Tibial nerve (tissue), 4 donors: Measurements from ENCODE around the gene NYNRIN. TPM values are rescaled to one million over a fixed set of nuclear protein-coding genes. Genes with fewer than 3 reads are reported as not detected.

Experiments
- DNase-seq, 2 donors: peaks; one replicate each; pipeline ENCODE4 v3.0.0-alpha.2; 2019; ENCODE audit warnings: low spot score in 2 of 2
- H3K27ac ChIP-seq, 4 donors: fragments of 200-600 bp; sonication (generic) in 3 of 4; one replicate each; pipeline ENCODE4 v1.5.1; 2017 to 2019; ENCODE audit warnings: mild to moderate bottlenecking in 1 of 4
- H3K27me3 ChIP-seq, 2 donors: fragments of 200-600 bp; sonication (generic) in 1 of 2; one replicate each; pipeline versions ENCODE4 v1.5.1 to v1.6.0; 2017 to 2019
- H3K36me3 ChIP-seq, 3 donors: fragments of 200-600 bp; sonication (generic); one replicate each; pipeline ENCODE4 v1.5.1; 2018 to 2019
- H3K4me1 ChIP-seq, 4 donors: fragments of 200-600 bp; sonication (generic) in 3 of 4; one replicate each; pipeline ENCODE4 v1.5.1; 2017 to 2019
- H3K4me3 ChIP-seq, 4 donors: fragments of 200-600 bp; sonication (generic) in 3 of 4; one replicate each; pipeline ENCODE4 v1.5.1; 2017 to 2019; ENCODE audit warnings: mild to moderate bottlenecking in 1 of 4, moderate library complexity in 1 of 4
- H3K9me3 ChIP-seq, 4 donors: fragments of 200-600 bp; sonication (generic) in 3 of 4; one replicate each; pipeline ENCODE4 v1.5.1; 2017 to 2019
- EP300 ChIP-seq, 2 donors: sonication (generic); formaldehyde crosslinking; IDR thresholded peaks; one replicate each; pipeline ENCODE4 v1.6.1; 2017; ENCODE audit warnings: antibody characterized with exemption in 2 of 2, mild to moderate bottlenecking in 1 of 2
- POLR2A ChIP-seq, 2 donors: fragments of 450-650 bp; IDR thresholded peaks; one replicate each; pipeline ENCODE4 v1.6.1; 2017; ENCODE audit warnings: antibody characterized with exemption in 2 of 2, mild to moderate bottlenecking in 2 of 2, moderate library complexity in 2 of 2
- WGBS, 2 donors: methylation state at CpG; one replicate each; pipeline ENCODE4 v1.1.5; 2018; 5-methylcytosine and 5-hydroxymethylcytosine counted together
- total RNA-seq, 4 donors: library from RNA; depleted of rRNA; stranded (reverse); fragments of >200 nt; gene quantifications; one replicate each; pipeline ENCODE4 v1.1.0, GENCODE V29; 2016
- TF ChIP-seq, protein P1 (sequence below), 5 experiments: fragments of 200-600 bp in 3 of 5; fragments of 450-650 bp in 2 of 5; sonication (generic) in 3 of 5; IDR thresholded peaks; one replicate each; pipeline ENCODE4 v1.5.1; 2016 to 2019; ENCODE audit warnings: antibody characterized with exemption in 5 of 5, mild to moderate bottlenecking in 3 of 5, moderate library complexity in 2 of 5

NYNRIN gene
- total RNA-seq, 4 donors from 2014 or later: 17.4 to 24.7 (median 19.4) TPM

DNA sequence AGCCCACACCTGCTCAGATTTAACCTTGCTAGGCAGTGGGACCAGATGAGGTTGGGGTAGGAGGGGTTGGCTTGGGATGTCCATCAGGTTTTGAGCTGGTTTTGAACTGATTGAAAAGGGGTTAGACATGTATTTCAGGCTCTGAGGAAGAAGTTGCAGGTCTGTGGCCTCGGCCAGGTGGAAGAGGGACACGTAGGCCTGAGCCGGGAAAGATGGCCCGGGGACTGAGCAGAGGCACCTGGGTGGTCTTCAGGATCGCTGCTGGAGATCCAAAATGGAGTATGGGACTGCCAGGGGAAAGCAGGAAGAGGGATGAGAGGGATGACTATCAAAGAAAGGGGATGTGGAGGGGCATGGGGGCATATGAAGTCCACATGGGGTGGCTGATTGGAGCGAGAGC lies 7.6 kb downstream of the NYNRIN start:
- WGBS, 2 donors: 85 to 88% methylated on average over 6 of the region's 6 CpGs
- Histone ChIP-seq H3K36me3 (peaks cover 0 to 54% (median 0%) of the 10 kb centered on the region in 3 donors), H3K27me3 (no peaks in the 10 kb centered on the region), H3K4me1 (peaks cover 0 to 39% (median 13%) of the 10 kb centered on the region in 4 donors), H3K27ac (no peak overlapping the region), H3K4me3 (no peak overlapping the region), H3K9me3 (no peaks in the 10 kb centered on the region)
- no peak for DNase-seq
- TF ChIP-seq, protein P1, sequence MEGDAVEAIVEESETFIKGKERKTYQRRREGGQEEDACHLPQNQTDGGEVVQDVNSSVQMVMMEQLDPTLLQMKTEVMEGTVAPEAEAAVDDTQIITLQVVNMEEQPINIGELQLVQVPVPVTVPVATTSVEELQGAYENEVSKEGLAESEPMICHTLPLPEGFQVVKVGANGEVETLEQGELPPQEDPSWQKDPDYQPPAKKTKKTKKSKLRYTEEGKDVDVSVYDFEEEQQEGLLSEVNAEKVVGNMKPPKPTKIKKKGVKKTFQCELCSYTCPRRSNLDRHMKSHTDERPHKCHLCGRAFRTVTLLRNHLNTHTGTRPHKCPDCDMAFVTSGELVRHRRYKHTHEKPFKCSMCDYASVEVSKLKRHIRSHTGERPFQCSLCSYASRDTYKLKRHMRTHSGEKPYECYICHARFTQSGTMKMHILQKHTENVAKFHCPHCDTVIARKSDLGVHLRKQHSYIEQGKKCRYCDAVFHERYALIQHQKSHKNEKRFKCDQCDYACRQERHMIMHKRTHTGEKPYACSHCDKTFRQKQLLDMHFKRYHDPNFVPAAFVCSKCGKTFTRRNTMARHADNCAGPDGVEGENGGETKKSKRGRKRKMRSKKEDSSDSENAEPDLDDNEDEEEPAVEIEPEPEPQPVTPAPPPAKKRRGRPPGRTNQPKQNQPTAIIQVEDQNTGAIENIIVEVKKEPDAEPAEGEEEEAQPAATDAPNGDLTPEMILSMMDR (IDR thresholded peaks at IDR 0.05): no peak
- no peak for TF ChIP-seq EP300 (IDR thresholded peaks at IDR 0.05)
- TF ChIP-seq POLR2A (IDR thresholded peaks at IDR 0.05): no peak

DNA sequence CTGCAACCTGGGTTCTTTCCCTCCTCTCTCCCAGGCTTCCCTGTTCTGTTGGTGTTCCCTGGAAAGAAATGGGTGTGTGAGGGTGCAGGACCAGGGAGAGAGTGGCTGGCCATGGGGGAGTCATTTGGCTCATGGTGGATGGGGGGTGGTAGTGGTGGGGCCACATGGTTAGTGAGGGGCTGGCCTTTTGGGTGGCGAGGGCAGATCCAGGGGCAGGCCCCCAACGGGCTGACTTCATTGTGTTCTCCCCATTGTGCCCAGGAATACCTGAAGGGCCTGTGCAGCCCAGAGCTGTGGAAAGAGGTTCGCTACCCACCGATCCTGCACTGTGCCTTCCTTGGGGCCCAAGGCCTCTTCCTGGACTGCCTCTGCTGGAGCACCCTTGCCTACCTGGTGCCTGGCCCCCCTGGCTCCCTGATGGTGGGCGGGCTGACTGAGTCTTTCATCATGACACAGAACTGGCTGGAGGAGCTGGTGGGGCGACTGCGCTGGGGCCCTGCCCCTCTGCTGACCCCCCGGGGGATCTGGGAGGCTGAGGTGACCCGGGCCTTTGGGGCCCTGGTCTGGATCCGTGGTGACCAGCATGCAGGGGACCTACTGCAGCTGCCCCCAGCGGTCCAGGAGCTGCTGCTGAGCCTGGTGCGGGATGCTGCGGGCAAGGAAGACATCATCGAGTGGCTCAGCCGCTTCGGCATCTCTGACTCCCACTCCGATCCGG lies 9.0 kb downstream of the NYNRIN start:
- Histone ChIP-seq H3K27ac (no peak overlapping the region), H3K4me3 (no peak overlapping the region), H3K27me3 (no peaks in the 10 kb centered on the region), H3K36me3 (peaks cover 0 to 66% (median 0%) of the 10 kb centered on the region in 3 donors), H3K9me3 (no peaks in the 10 kb centered on the region), H3K4me1 (peaks cover 0 to 29% (median 10%) of the 10 kb centered on the region in 4 donors)
- TF ChIP-seq EP300 (IDR thresholded peaks at IDR 0.05) (no peak), POLR2A (IDR thresholded peaks at IDR 0.05) (no peak)
- TF ChIP-seq, protein P1 (IDR thresholded peaks at IDR 0.05): no peak
- DNase-seq: no peak
- WGBS, 2 donors: 90 to 94% methylated on average over 14 to 18 of the region's 18 CpGs

DNA sequence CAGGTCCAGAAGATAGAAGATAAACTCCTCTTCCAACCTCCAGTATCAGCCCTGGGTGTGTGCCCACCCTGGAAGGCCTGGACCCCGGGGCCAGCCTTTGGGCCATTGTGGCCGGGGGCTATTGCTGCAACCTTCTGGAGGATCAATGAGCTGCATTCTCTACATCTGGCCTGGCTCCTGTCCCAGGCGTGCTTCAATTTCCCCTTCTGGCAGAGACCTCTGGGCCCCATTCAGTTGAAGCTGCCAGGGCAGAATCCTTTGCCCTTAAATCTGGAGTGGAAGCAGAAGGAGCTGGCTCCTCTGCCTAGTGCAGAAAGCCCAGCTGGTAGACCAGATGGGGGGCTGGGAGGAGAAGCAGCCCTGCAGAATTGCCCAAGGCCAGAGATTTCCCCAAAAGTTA lies 10.0 kb downstream of the NYNRIN start:
- no peak for TF ChIP-seq EP300 (IDR thresholded peaks at IDR 0.05)
- TF ChIP-seq, protein P1 (IDR thresholded peaks at IDR 0.05): no peak
- no peak for TF ChIP-seq POLR2A (IDR thresholded peaks at IDR 0.05)
- Histone ChIP-seq H3K4me1 (peaks cover 0 to 19% (median 5%) of the 10 kb centered on the region in 4 donors), H3K36me3 (peaks cover 0 to 76% (median 0%) of the 10 kb centered on the region in 3 donors), H3K27me3 (no peaks in the 10 kb centered on the region), H3K27ac (no peak overlapping the region), H3K9me3 (no peaks in the 10 kb centered on the region), H3K4me3 (no peak overlapping the region)
- no peak for DNase-seq
- 37 to 48% methylated on average over 3 of the region's 3 CpGs for WGBS, 2 donors

DNA sequence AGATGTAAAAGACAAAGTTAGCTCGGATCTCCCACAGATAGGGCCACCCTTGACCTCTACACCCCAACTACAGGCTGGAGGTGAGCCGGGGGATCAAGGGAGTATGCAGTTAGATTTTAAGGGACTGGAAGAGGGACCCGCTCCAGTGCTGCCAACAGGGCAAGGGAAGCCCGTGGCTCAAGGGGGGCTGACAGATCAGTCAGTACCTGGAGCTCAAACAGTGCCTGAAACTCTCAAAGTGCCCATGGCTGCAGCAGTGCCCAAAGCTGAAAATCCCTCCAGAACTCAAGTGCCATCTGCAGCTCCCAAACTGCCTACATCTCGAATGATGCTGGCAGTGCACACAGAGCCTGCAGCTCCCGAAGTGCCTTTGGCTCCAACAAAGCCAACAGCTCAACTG lies 10.4 kb downstream of the NYNRIN start:
- Histone ChIP-seq H3K27me3 (no peaks in the 10 kb centered on the region), H3K9me3 (no peaks in the 10 kb centered on the region), H3K36me3 (peaks cover 0 to 80% (median 0%) of the 10 kb centered on the region in 3 donors), H3K27ac (no peak overlapping the region), H3K4me1 (peaks cover 0 to 15% (median 3%) of the 10 kb centered on the region in 4 donors), H3K4me3 (no peak overlapping the region)
- WGBS, 2 donors: 70 to 71% methylated on average over 5 of the region's 6 CpGs
- no peak for DNase-seq
- no peak for TF ChIP-seq POLR2A (IDR thresholded peaks at IDR 0.05)
- TF ChIP-seq EP300 (IDR thresholded peaks at IDR 0.05): no peak
- TF ChIP-seq, protein P1 (IDR thresholded peaks at IDR 0.05): no peak

DNA sequence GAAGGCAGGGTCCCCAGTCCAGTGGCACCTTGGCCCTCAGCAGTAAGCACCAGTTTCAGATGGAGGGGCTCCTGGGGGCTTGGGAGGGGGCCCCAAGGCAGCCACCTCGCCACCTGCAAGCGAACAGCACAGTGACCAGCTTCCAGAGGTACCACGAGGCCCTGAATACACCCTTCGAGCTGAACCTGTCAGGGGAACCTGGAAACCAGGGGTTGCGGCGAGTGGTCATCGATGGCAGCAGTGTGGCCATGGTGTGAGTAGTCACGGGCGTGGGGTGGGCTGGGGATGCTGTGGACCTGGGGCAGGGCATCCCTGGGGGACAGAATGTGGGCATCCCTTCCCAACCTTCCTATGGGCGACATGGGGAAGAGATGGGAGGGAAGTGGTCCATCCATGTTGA lies 11.2 kb downstream of the NYNRIN start:
- TF ChIP-seq, protein P1 (IDR thresholded peaks at IDR 0.05): no peak
- TF ChIP-seq EP300 (IDR thresholded peaks at IDR 0.05): no peak
- TF ChIP-seq POLR2A (IDR thresholded peaks at IDR 0.05): no peak
- Histone ChIP-seq H3K27me3 (no peaks in the 10 kb centered on the region), H3K36me3 (peaks cover 0 to 88% (median 0%) of the 10 kb centered on the region in 3 donors), H3K9me3 (no peaks in the 10 kb centered on the region), H3K4me1 (peaks cover 0 to 9% (median 0%) of the 10 kb centered on the region in 4 donors), H3K27ac (no peak overlapping the region), H3K4me3 (no peak overlapping the region)
- no peak for DNase-seq
- 97 to 99% methylated on average over 10 of the region's 10 CpGs for WGBS, 2 donors
